CD14-positive monocyte (primary cell): ENCODE results near the gene ATP23. TPM values are rescaled to one million over a fixed set of nuclear protein-coding genes. Genes with fewer than 3 reads are reported as not detected.

Experiments used
- DNase-seq, 3 donors: peaks; one replicate each; pipeline ENCODE4 v3.0.0-alpha.2; 2011 to 2022
- H2AFZ ChIP-seq: 2 replicates; pipeline ENCODE4 v1.6.0; 2012; ENCODE audit warnings: mild to moderate bottlenecking, low read depth, low read length, inconsistent platforms; ENCODE audit not compliant: insufficient read depth, poor library complexity, severe bottlenecking
- H3K27ac ChIP-seq, 2 donors: 1 replicate in 1 of 2; 2 replicates in 1 of 2; pipeline ENCODE4 v1.5.1; 2012 to 2013; ENCODE audit warnings: low read length in 2 of 2, control low read depth in 1 of 2, inconsistent platforms in 1 of 2, low read depth in 1 of 2, mild to moderate bottlenecking in 1 of 2
- H3K27me3 ChIP-seq, 2 donors: one replicate each; pipeline versions ENCODE4 v1.6.0 to v1.6.1; 2011 to 2013; ENCODE audit warnings: low read length in 2 of 2; ENCODE audit not compliant: control insufficient read depth in 2 of 2, insufficient read depth in 2 of 2
- H3K36me3 ChIP-seq, 2 donors: replicated peaks in 1 of 2; 1 replicate in 1 of 2; 2 replicates in 1 of 2; pipeline versions ENCODE4 v1.5.1 to v1.6.1; 2012 to 2013; ENCODE audit warnings: low read length in 2 of 2, control low read depth in 1 of 2, inconsistent platforms in 1 of 2, mild to moderate bottlenecking in 1 of 2; ENCODE audit not compliant: insufficient read depth in 2 of 2, control insufficient read depth in 1 of 2
- H3K4me1 ChIP-seq, 2 donors: 1 replicate in 1 of 2; 2 replicates in 1 of 2; pipeline versions ENCODE4 v1.5.1 to v1.6.1; 2012 to 2013; ENCODE audit warnings: low read length in 2 of 2, control low read depth in 1 of 2, inconsistent platforms in 1 of 2, mild to moderate bottlenecking in 1 of 2, moderate library complexity in 1 of 2; ENCODE audit not compliant: insufficient read depth in 2 of 2, control insufficient read depth in 1 of 2
- H3K4me2 ChIP-seq: replicated peaks from 2 replicates; pipeline ENCODE3; 2012; ENCODE audit warnings: low read length, moderate library complexity, mild to moderate bottlenecking; ENCODE audit not compliant: poor library complexity, severe bottlenecking; ENCODE audit errors: extremely low read depth
- H3K4me3 ChIP-seq, 3 experiments: fragments of 200-600 bp in 1 of 3; sonication (generic) in 1 of 3; replicated peaks in 1 of 3; 1 replicate in 2 of 3; 2 replicates in 1 of 3; pipeline ENCODE4 v1.5.1; 2011 to 2013; ENCODE audit warnings: low read length in 3 of 3, mild to moderate bottlenecking in 3 of 3, control low read depth in 2 of 3, low read depth in 2 of 3, inconsistent platforms in 1 of 3, moderate library complexity in 1 of 3
- H3K79me2 ChIP-seq: 2 replicates; pipeline ENCODE4 v1.6.0; 2012; ENCODE audit warnings: mild to moderate bottlenecking, control low read depth, inconsistent platforms, low read length, moderate library complexity; ENCODE audit not compliant: insufficient read depth
- H3K9ac ChIP-seq: 2 replicates; pipeline ENCODE4 v1.6.0; 2017; ENCODE audit warnings: low read length, mild to moderate bottlenecking; ENCODE audit not compliant: insufficient read depth, poor library complexity, severe bottlenecking
- H3K9me3 ChIP-seq, 2 donors: replicated peaks in 1 of 2; 1 replicate in 1 of 2; 2 replicates in 1 of 2; pipeline versions ENCODE4 v1.5.1 to v1.6.1; 2012 to 2013; ENCODE audit warnings: low read length in 2 of 2, control low read depth in 1 of 2; ENCODE audit not compliant: control insufficient read depth in 1 of 2, insufficient read depth in 1 of 2
- H4K20me1 ChIP-seq: 2 replicates; pipeline ENCODE4 v1.6.0; 2012; ENCODE audit warnings: mild to moderate bottlenecking, low read length, control low read depth, moderate library complexity; ENCODE audit not compliant: insufficient read depth
- H3K27ac Mint-ChIP-seq, 7 donors: one replicate each; pipeline ENCODE4 v1.8.0; 2020; ENCODE audit warnings: mild to moderate bottlenecking in 7 of 7, mixed read lengths in 7 of 7, moderate library complexity in 6 of 7, inconsistent platforms in 2 of 7
- H3K27me3 Mint-ChIP-seq, 3 donors: one replicate each; pipeline ENCODE4 v1.8.0; 2021 to 2022; ENCODE audit warnings: low read depth in 3 of 3, mild to moderate bottlenecking in 3 of 3, mixed read lengths in 3 of 3, moderate library complexity in 3 of 3, inconsistent platforms in 1 of 3
- H3K36me3 Mint-ChIP-seq, 2 donors: one replicate each; pipeline ENCODE4 v1.8.0; 2020; ENCODE audit warnings: mixed read lengths in 2 of 2, inconsistent platforms in 1 of 2, mild to moderate bottlenecking in 1 of 2
- H3K4me1 Mint-ChIP-seq: one replicate; pipeline ENCODE4 v1.8.0; 2020; ENCODE audit warnings: mild to moderate bottlenecking, mixed read lengths
- H3K4me3 Mint-ChIP-seq, 2 donors: one replicate each; pipeline ENCODE4 v1.8.0; 2020; ENCODE audit warnings: mild to moderate bottlenecking in 2 of 2, mixed read lengths in 2 of 2, moderate library complexity in 1 of 2
- H3K9me3 Mint-ChIP-seq, 7 donors: one replicate each; pipeline ENCODE4 v1.8.0; 2020 to 2022; ENCODE audit warnings: mixed read lengths in 7 of 7, mild to moderate bottlenecking in 6 of 7, moderate library complexity in 6 of 7, inconsistent platforms in 2 of 7
- CTCF ChIP-seq: fragments of 200-600 bp; IDR thresholded peaks from one replicate; pipeline ENCODE4 v1.8.0; 2022; ENCODE audit warnings: antibody characterized with exemption, mild to moderate bottlenecking
- WGBS: methylation state at CpG from one replicate; pipeline ENCODE4 v1.1.5; 2013; ENCODE audit warnings: missing lambda C conversion rate; ENCODE audit not compliant: insufficient coverage; 5-methylcytosine and 5-hydroxymethylcytosine counted together
- intact Hi-C, 2 donors: fragments of 100-400 bp; cut with micrococcal nuclease; formaldehyde crosslinking; loops; one replicate each; pipeline versions ENCODE4 v1.15.0 to v1.15.1; 2023
- polyA plus RNA-seq, 3 donors: library from polyadenylated mRNA; depleted of rRNA in 1 of 3; unstranded in 2 of 3; stranded (reverse) in 1 of 3; fragments of 300-500 nt in 2 of 3; fragments of >200 nt in 1 of 3; fragmentation: Illumina TruSeq in 2 of 3; gene quantifications; 1 replicate in 2 of 3; 2 replicates in 1 of 3; pipeline ENCODE4 v1.2.3, GENCODE V29; 2012 to 2021

ATP23 gene
- polyA plus RNA-seq, 3 donors = 12.4 to 27.5 (median 24.8) TPM

GRCh38 chr12:57907281-57907680 lies 34.1 kb upstream of the ATP23 start:
- Histone ChIP-seq H3K27ac (no peak overlapping the region), H3K9ac (no peak overlapping the region), H3K36me3 (no peaks in the 10 kb centered on the region), H3K4me3 (no peak overlapping the region), H3K79me2 (no peaks in the 10 kb centered on the region), H4K20me1 (no peaks in the 10 kb centered on the region), H2AFZ (no peak overlapping the region), H3K27me3 (no peaks in the 10 kb centered on the region), H3K4me2 (no peak overlapping the region), H3K4me1 (peaks cover 0 to 4% of the 10 kb centered on the region in 2 donors), H3K9me3 (no peaks in the 10 kb centered on the region)
- no peaks in the 10 kb centered on the region for H3K36me3 Mint-ChIP-seq
- no peaks in the 10 kb centered on the region for H3K9me3 Mint-ChIP-seq
- H3K27ac Mint-ChIP-seq = no peak overlapping the region
- whole genome bisulfite sequencing = 44% methylated on average over 3 of the region's 3 CpGs
- no peak for TF ChIP-seq CTCF
- H3K4me1 Mint-ChIP-seq = peaks cover 6% of the 10 kb centered on the region
- peaks cover 0 to 4% (median 1%) of the 10 kb centered on the region in 3 donors for H3K27me3 Mint-ChIP-seq
- DNase-seq = no peak
- H3K4me3 Mint-ChIP-seq = no peak overlapping the region
- intact Hi-C loops = no loop called here

- intact Hi-C loops = no loop called here
- Histone ChIP-seq H4K20me1 (no peaks in the 10 kb centered on the region), H3K4me3 (no peak overlapping the region), H3K4me2 (no peak overlapping the region), H3K4me1 (peaks cover 0 to 4% of the 10 kb centered on the region in 2 donors), H3K27ac (no peak overlapping the region), H3K36me3 (no peaks in the 10 kb centered on the region), H3K9me3 (no peaks in the 10 kb centered on the region), H3K27me3 (no peaks in the 10 kb centered on the region), H3K9ac (no peak overlapping the region), H3K79me2 (no peaks in the 10 kb centered on the region), H2AFZ (no peak overlapping the region)
- WGBS = 73% methylated on average over 5 of the region's 8 CpGs
- TF ChIP-seq CTCF = no peak
- no peak overlapping the region for H3K27ac Mint-ChIP-seq
- H3K36me3 Mint-ChIP-seq = no peaks in the 10 kb centered on the region
- H3K9me3 Mint-ChIP-seq = no peaks in the 10 kb centered on the region
- H3K27me3 Mint-ChIP-seq = peaks cover 0 to 7% (median 4%) of the 10 kb centered on the region in 3 donors
- peaks cover 6% of the 10 kb centered on the region for H3K4me1 Mint-ChIP-seq
- DNase-seq = no peak
- no peak overlapping the region for H3K4me3 Mint-ChIP-seq
Measured at GRCh38 chr12:57908511-57908910, 32.9 kb upstream of the ATP23 start.
